ENCODE measurements around the gene TNNI3. TPM values are rescaled to one million over a fixed set of nuclear protein-coding genes. Genes with fewer than 3 reads are reported as not detected.
A peak's percentile ranks its signal among the peaks of the same experiment; 100 is the strongest.
"Not testable (repeated sequence)": the region's sequence is repeated elsewhere in the genome, so short reads cannot be mapped to it uniquely, and the experiment has no call there.

TNNI3 gene
- total RNA-seq, 2 experiments from 2014 or later = not detected

- Mint-ChIP-seq H3K9me3 (no peaks in the 10 kb centered on the region), H3K36me3 (ENCODE audit: low read depth) (peaks cover 29% of the 10 kb centered on the region), H3K4me1 (peaks cover 29% of the 10 kb centered on the region), H3K27ac (no peak overlapping the region), H3K4me3 (no peak overlapping the region), H3K27me3 (no peaks in the 10 kb centered on the region)
- no peak for DNase-seq
- ChIA-PET CTCF (no interaction called here), POLR2A (no interaction called here)
These were observed 44.6 kb downstream of the TNNI3 start for GRCh38 chr19:55112777-55113569.

GRCh38 chr19:55112246-55112776 is 45.2 kb downstream of the TNNI3 start:
- no peak overlapping the region for H3K27ac Mint-ChIP-seq
- H3K9me3 Mint-ChIP-seq = no peaks in the 10 kb centered on the region
- peaks cover 26% of the 10 kb centered on the region for H3K4me1 Mint-ChIP-seq
- CTCF ChIA-PET = no interaction called here
- no peak overlapping the region for H3K4me3 Mint-ChIP-seq
- H3K27me3 Mint-ChIP-seq = no peaks in the 10 kb centered on the region
- no peak for DNase-seq
- POLR2A ChIA-PET = no interaction called here
- peaks cover 31% of the 10 kb centered on the region for H3K36me3 Mint-ChIP-seq (ENCODE audit: low read depth)

GRCh38 chr19:55111238-55111831 is 46.2 kb downstream of the TNNI3 start:
- Mint-ChIP-seq H3K9me3 (no peaks in the 10 kb centered on the region), H3K4me3 (no peak overlapping the region), H3K27ac (no peak overlapping the region), H3K4me1 (peaks cover 26% of the 10 kb centered on the region), H3K36me3 (ENCODE audit: low read depth) (peaks cover 35% of the 10 kb centered on the region), H3K27me3 (no peaks in the 10 kb centered on the region)
- DNase-seq = no peak
- ChIA-PET CTCF (no interaction called here), POLR2A (no interaction called here)

- ChIA-PET CTCF (no interaction called here), POLR2A (no interaction called here)
- peaks cover 42% of the 10 kb centered on the region for H3K36me3 Mint-ChIP-seq (ENCODE audit: low read depth)
- no peak for DNase-seq
- H3K27me3 Mint-ChIP-seq = no peaks in the 10 kb centered on the region
- peaks cover 10% of the 10 kb centered on the region for H3K4me1 Mint-ChIP-seq
- no peak overlapping the region for H3K27ac Mint-ChIP-seq
- H3K4me3 Mint-ChIP-seq = no peak overlapping the region
- no peaks in the 10 kb centered on the region for H3K9me3 Mint-ChIP-seq
These were observed 47.8 kb downstream of the TNNI3 start for GRCh38 chr19:55109527-55110291.

GRCh38 chr19:55107252-55107651 is 50.3 kb downstream of the TNNI3 start:
- H3K36me3 Mint-ChIP-seq (ENCODE audit: low read depth) = peaks cover 54% of the 10 kb centered on the region
- not testable (repeated sequence) for DNase-seq, H3K27ac Mint-ChIP-seq, H3K9me3 Mint-ChIP-seq, H3K4me1 Mint-ChIP-seq, H3K4me3 Mint-ChIP-seq, H3K27me3 Mint-ChIP-seq
- ChIA-PET CTCF (interaction anchor here (1.7 kb wide), 1 partner anchor 10 kb away, joined by 5 read pairs; the partner anchor contains the start of gene PPP1R12C), POLR2A (interaction anchor here (1.0 kb wide), 1 partner anchor 11 kb away, joined by 5 read pairs; the partner anchor contains the start of gene PPP1R12C)

- POLR2A ChIA-PET = interaction anchor here (1.0 kb wide), 1 partner anchor 11 kb away, joined by 5 read pairs; the partner anchor contains the start of gene PPP1R12C
- H3K27me3 Mint-ChIP-seq = no peaks in the 10 kb centered on the region
- H3K4me1 Mint-ChIP-seq = peaks cover 4% of the 10 kb centered on the region
- CTCF ChIA-PET = interaction anchor here (1.7 kb wide), 1 partner anchor 10 kb away, joined by 5 read pairs; the partner anchor contains the start of gene PPP1R12C
- peaks cover 2% of the 10 kb centered on the region for H3K9me3 Mint-ChIP-seq
- no peak overlapping the region for H3K4me3 Mint-ChIP-seq
- DNase-seq = no peak
- peak overlapping the region; percentile 29 for H3K27ac Mint-ChIP-seq
- H3K36me3 Mint-ChIP-seq (ENCODE audit: low read depth) = peaks cover 59% of the 10 kb centered on the region
These were observed 50.9 kb downstream of the TNNI3 start for GRCh38 chr19:55106591-55106990.

GRCh38 chr19:55105237-55105636 is 52.3 kb downstream of the TNNI3 start:
- CTCF ChIA-PET = interaction anchor here (0.8 kb wide), 2 partner anchors 16 to 17 kb away, joined by 3 read pairs; no protein-coding TSS in a partner anchor
- Mint-ChIP-seq H3K36me3 (ENCODE audit: low read depth) (peaks cover 57% of the 10 kb centered on the region), H3K27me3 (no peaks in the 10 kb centered on the region), H3K4me3 (no peak overlapping the region), H3K27ac (no peak overlapping the region), H3K9me3 (peaks cover 2% of the 10 kb centered on the region), H3K4me1 (peaks cover 2% of the 10 kb centered on the region)
- DNase-seq = no peak
- POLR2A ChIA-PET = no interaction called here

- POLR2A ChIA-PET = no interaction called here
- H3K27me3 Mint-ChIP-seq = no peaks in the 10 kb centered on the region
These were observed 54.3 kb downstream of the TNNI3 start for GRCh38 chr19:55103190-55103589.

More at GRCh38 chr19:55103190-55103589, 54.3 kb downstream of the TNNI3 start:
- DNase-seq = no peak
- CTCF ChIA-PET = no interaction called here
- H3K9me3 Mint-ChIP-seq = peaks cover 2% of the 10 kb centered on the region
- no peak overlapping the region for H3K4me3 Mint-ChIP-seq
- H3K36me3 Mint-ChIP-seq (ENCODE audit: low read depth) = peaks cover 45% of the 10 kb centered on the region
- no peaks in the 10 kb centered on the region for H3K4me1 Mint-ChIP-seq
- no peak overlapping the region for H3K27ac Mint-ChIP-seq

Other genes with a start within 250 kb of the TNNI3 start
- not detected for gene NLRP7, start 210.2 kb downstream of the TNNI3 start, total RNA-seq
- gene NLRP2, start 191.4 kb downstream of the TNNI3 start, total RNA-seq = 10 to 100 TPM; 14.3 to 14.8 TPM
- under 1 TPM in 1 of 2 experiments, not detected in 1; 0.18 TPM for gene GP6, start 119.5 kb downstream of the TNNI3 start, total RNA-seq
- 10 to 100 TPM; 15.3 to 15.5 TPM for gene RDH13, start 94.6 kb downstream of the TNNI3 start, total RNA-seq
- gene EPS8L1, start 81.9 kb downstream of the TNNI3 start, total RNA-seq = 1 to 10 TPM; 6.9 to 7.6 TPM
- gene PPP1R12C, start 40.1 kb downstream of the TNNI3 start, total RNA-seq = 100 to 1,000 TPM; 132 to 134 TPM
- under 1 TPM; 0.38 to 0.68 TPM for gene TNNT1, start 8.5 kb downstream of the TNNI3 start, total RNA-seq
- gene DNAAF3, start 8.9 kb upstream of the TNNI3 start, total RNA-seq = not detected
- not detected for gene SYT5, start 22.6 kb upstream of the TNNI3 start, total RNA-seq
- gene PTPRH, start 51.8 kb upstream of the TNNI3 start, total RNA-seq = not detected
- gene TMEM86B, start 71.0 kb upstream of the TNNI3 start, total RNA-seq = 10 to 100 TPM; 10.3 to 12.4 TPM
- 100 to 1,000 TPM; 213 to 229 TPM for gene PPP6R1, start 101.3 kb upstream of the TNNI3 start, total RNA-seq
- gene HSPBP1, start 122.4 kb upstream of the TNNI3 start, total RNA-seq = 10 to 100 TPM; 28.9 to 29.0 TPM
- 1 to 10 TPM; 5.6 to 5.7 TPM for gene BRSK1, start 126.3 kb upstream of the TNNI3 start, total RNA-seq
- 1 to 10 TPM; 1.0 to 2.0 TPM for gene TMEM150B, start 167.6 kb upstream of the TNNI3 start, total RNA-seq
- gene KMT5C, start 182.1 kb upstream of the TNNI3 start, total RNA-seq = 10 to 100 TPM; 27.2 to 28.9 TPM
- 1 to 10 TPM in 1 of 2 experiments, under 1 TPM in 1; 0.83 to 2.0 TPM for gene COX6B2, start 197.0 kb upstream of the TNNI3 start, total RNA-seq
- not detected for gene GARIN5B, start 205.5 kb upstream of the TNNI3 start, total RNA-seq
- under 1 TPM in 1 of 2 experiments, not detected in 1; 0.48 TPM for gene IL11, start 212.7 kb upstream of the TNNI3 start, total RNA-seq
- gene TMEM190, start 219.1 kb upstream of the TNNI3 start, total RNA-seq = not detected
- gene TMEM238, start 226.6 kb upstream of the TNNI3 start, total RNA-seq = 10 to 100 TPM; 19.2 to 19.3 TPM
- gene RPL28, start 228.2 kb upstream of the TNNI3 start, total RNA-seq = 1,000 to 10,000 TPM; 3,004 to 3,026 TPM